Mesangial cell (primary cell): ENCODE results near the gene CXCR2. TPM values are rescaled to one million over a fixed set of nuclear protein-coding genes. Genes with fewer than 3 reads are reported as not detected.

Experiments used
- total RNA-seq: library from RNA; depleted of rRNA; stranded (reverse); fragments of >200 nt; gene quantifications from 2 replicates; pipeline ENCODE4 v1.2.3, GENCODE V29; 2015

The CXCR2 gene
- not detected in 2 replicates for total RNA-seq

GRCh38 chr2:218125626-218126080 lies at the start of gene CXCR2:
CXCR2 (plus strand) TSS chr2:218126028; CDS start chr2:218134802, 8,774 bp downstream.

GRCh38 chr2:218166791-218167190 lies 41.0 kb downstream of the CXCR2 start, which contains the start of gene CXCR1:
CXCR1 (minus strand) TSS chr2:218166962; CDS start chr2:218165211, 1,751 bp downstream.

Other genes with a start within 250 kb of the CXCR2 start
- 39.8 and 61.0 TPM in 2 replicates for gene TNS1, start 123.0 kb upstream of the CXCR2 start, total RNA-seq
- gene RUFY4, start 56.8 kb upstream of the CXCR2 start, total RNA-seq = not detected in 2 replicates
- not detected in 2 replicates for gene CXCR1, start 40.9 kb downstream of the CXCR2 start, total RNA-seq
- 209 and 386 TPM in 2 replicates for gene ARPC2, start 91.2 kb downstream of the CXCR2 start, total RNA-seq
- gene GPBAR1, start 135.0 kb downstream of the CXCR2 start, total RNA-seq = 0.13 and 0.16 TPM in 2 replicates
- 87.7 and 88.8 TPM in 2 replicates for gene AAMP, start 144.1 kb downstream of the CXCR2 start, total RNA-seq
- gene PNKD, start 144.5 kb downstream of the CXCR2 start, total RNA-seq = 49.9 and 87.0 TPM in 2 replicates
- gene TMBIM1, start 166.5 kb downstream of the CXCR2 start, total RNA-seq = 138 and 139 TPM in 2 replicates
- not detected in 2 replicates for gene CATIP, start 230.8 kb downstream of the CXCR2 start, total RNA-seq